HEK293T (cell line): Measurements from ENCODE around the gene IGSF23.

ENCODE experiments used
- ELF4 ChIP-seq: fragments of 450-650 bp; IDR thresholded peaks from 2 replicates; pipeline ENCODE4 v1.6.1; 2017; ENCODE audit warnings: antibody characterized with exemption
- FOXM1 ChIP-seq: fragments of 450-650 bp; IDR thresholded peaks from 2 replicates; pipeline ENCODE4 v1.6.1; 2017; ENCODE audit warnings: mild to moderate bottlenecking, borderline replicate concordance
- NFRKB ChIP-seq: fragments of 450-650 bp; IDR thresholded peaks from 2 replicates; pipeline ENCODE4 v1.6.1; 2016; ENCODE audit warnings: mild to moderate bottlenecking, moderate library complexity
- SP1 ChIP-seq: fragments of 450-650 bp; IDR thresholded peaks from 2 replicates; pipeline ENCODE4 v1.6.1; 2017
- SUZ12 ChIP-seq: fragments of 450-650 bp; IDR thresholded peaks from 2 replicates; pipeline ENCODE4 v1.6.1; 2016; ENCODE audit warnings: mild to moderate bottlenecking
- TARDBP ChIP-seq: fragments of 450-650 bp; IDR thresholded peaks from 2 replicates; pipeline ENCODE4 v1.6.1; 2016
- TF ChIP-seq, protein P1 (sequence below): fragments of 450-650 bp; IDR thresholded peaks from 2 replicates; pipeline ENCODE4 v1.6.1; 2016

DNA sequence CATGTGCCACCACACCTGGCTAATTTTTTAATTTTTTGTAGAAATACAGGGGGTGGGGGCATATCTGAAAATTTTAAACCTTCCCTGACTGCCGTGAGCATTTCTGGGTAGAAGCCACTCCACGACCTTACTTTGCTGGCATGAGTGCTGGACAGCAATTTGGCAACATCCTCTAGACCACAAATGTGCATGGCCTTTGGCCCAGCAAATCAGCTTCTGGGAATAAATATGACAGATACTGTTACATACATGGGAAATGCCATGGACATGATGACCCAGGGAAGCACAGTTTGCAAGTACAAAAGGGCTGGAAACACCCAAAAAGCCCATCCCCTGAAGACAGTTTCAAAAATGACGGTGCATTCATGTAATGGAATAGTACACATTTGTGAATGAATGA is 27.2 kb downstream of the IGSF23 start:
- TF ChIP-seq SUZ12 = no peak
- no peak for TF ChIP-seq TARDBP
- TF ChIP-seq, protein P1, sequence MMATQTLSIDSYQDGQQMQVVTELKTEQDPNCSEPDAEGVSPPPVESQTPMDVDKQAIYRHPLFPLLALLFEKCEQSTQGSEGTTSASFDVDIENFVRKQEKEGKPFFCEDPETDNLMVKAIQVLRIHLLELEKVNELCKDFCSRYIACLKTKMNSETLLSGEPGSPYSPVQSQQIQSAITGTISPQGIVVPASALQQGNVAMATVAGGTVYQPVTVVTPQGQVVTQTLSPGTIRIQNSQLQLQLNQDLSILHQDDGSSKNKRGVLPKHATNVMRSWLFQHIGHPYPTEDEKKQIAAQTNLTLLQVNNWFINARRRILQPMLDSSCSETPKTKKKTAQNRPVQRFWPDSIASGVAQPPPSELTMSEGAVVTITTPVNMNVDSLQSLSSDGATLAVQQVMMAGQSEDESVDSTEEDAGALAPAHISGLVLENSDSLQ = no peak
- TF ChIP-seq SP1 = no peak
- TF ChIP-seq FOXM1 = no peak
- TF ChIP-seq ELF4 = no peak
- no peak for TF ChIP-seq NFRKB
